Ammon's horn (tissue), 1 donor: Measurements from ENCODE around the gene GNPTG.

Source experiments
- DNase-seq: peaks from one replicate; pipeline ENCODE4 v3.0.0-alpha.2; 2016; ENCODE audit warnings: low spot score

Gene GNPTG

DNA sequence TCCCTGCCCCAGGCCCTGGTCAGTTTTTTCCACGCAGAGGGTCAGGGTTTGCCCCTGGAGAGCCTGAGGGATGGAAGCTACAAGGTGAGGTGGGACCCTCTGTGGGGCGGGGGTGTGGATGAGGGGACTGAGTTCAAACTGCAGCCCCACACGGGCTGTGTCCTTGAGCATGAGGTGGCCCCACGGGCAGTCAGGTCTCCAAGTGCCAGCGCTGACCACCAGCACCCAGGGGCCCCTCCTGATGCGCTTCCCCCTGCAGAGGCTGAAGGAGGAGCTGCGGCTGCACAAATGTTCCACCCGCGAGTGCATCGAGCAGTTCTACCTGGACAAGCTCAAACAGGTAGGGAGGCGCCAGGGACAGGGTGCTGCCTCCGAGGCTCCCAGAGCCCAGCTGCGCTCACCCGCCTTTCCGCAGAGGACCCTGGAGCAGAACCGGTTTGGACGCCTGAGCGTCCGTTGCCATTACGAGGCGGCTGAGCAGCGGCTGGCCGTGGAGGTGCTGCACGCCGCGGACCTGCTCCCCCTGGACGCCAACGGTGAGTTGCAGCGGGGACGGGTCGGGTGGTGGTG lies 4.4 kb upstream of the GNPTG start:
- DNase-seq = no peak

DNA sequence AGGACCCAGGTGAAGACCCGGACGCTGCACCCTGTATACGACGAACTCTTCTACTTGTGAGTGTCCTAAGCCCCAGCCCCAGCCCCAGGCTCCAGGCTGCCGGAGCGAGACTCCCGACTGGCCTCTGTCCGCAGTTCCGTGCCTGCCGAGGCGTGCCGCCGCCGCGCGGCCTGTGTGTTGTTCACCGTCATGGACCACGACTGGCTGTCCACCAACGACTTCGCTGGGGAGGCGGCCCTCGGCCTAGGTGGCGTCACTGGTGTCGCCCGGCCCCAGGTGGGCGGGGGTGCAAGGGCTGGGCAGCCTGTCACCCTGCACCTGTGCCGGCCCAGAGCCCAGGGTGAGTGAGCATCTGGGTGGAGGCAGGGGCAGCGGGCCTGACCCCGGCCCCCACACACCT lies 3.8 kb upstream of the GNPTG start:
- no peak for DNase-seq

DNA sequence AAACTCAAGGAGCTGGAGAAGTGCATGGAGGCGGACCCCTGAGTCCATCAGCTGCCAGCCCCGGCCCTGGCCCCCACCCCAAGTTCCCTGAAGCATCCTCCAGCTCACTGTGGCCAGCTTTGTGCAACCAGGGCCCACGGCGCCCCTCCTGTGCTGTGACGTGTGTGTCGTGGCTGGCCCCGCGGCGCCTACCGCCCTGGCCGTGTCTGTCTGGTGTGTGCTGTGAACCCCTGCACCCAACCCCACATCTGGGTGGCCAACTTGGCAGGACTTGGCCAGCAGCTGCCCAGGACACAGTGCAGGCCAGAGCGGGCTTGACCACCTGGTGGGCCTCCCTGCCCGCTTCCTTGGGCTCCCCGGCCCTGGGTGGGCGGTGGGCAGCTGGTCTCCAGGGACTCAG lies 3.3 kb upstream of the GNPTG start:
- no peak for DNase-seq

DNA sequence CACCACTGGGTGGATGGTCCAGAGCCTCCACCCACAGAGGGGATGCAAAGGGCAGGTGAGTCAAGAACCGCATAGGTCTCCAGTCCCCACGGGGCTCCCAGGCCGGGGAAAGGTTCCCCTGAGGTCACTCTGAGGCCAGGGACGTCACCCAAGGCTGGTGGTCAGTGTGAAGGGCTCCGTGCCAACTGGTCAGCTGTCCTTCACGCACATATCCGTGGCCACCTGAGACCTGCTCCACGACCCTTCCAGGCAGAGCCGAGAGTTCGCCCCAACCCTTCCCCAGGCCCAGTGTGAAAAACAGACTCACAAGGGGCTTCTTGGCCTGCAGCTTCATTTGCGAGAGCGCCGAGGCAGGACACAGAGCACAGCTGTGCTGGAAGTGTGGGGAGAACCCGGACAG lies 2.8 kb upstream of the GNPTG start:
- no peak for DNase-seq

DNA sequence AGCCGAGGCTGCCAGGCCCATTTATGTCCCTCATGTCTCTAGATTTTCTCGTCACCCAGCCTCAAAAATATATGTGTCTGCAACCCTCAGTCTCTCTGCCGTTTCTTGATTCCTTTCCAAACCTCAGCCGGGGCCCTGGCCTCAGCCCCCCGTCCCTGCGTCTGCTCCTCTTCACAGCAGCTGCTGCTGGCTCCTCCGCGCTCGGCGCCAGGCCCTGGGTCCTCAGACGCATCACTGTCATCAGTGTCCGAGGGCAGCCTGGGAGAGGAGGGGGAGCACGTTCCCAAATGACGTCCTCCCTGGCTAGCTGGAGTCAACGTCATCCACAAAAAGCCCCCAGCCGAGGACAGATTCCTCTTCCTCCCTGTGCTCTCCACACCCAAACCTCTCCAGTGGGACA lies 2.4 kb upstream of the GNPTG start:
- DNase-seq = no peak

DNA sequence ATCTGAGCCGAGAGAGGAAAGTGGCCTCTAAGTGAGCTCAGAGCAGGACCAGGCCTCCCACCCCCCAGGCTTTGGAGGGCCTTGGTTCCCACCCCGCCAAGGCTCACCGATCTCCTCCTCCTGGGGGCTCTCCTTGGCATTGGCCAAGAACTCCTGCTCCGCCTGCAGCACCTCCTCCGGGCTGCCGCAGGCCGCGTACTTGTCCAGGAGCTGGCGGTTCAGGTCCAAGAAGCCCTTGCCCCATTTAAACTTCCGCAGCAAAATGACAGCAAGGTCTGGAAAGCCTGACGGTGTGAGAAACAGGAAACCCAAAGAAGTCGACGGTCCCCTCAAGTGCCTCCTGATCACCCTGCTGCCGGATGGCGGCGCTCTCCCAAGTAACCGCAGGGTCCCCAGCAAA lies 1.8 kb upstream of the GNPTG start:
- DNase-seq = no peak

DNA sequence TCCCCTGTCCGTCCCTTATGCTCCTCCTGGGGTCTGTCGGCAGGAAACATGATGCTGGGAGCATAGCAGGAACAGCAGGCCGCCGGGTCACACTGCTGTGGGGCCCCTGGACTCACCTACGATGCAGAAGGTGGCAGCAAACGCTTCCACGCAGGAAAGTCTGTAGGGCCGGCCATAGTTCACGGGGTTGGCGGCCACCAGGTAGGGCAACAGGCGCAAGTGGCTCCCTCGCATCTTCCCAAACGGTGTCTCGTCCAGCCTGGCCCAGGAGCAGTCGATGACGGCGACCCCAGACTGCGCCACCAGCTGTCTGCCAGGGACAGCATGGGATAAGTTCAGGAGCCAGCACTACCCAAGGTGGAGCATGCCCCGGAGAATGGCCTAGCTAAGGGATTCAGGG lies 1.0 kb upstream of the GNPTG start:
- DNase-seq = no peak

DNA sequence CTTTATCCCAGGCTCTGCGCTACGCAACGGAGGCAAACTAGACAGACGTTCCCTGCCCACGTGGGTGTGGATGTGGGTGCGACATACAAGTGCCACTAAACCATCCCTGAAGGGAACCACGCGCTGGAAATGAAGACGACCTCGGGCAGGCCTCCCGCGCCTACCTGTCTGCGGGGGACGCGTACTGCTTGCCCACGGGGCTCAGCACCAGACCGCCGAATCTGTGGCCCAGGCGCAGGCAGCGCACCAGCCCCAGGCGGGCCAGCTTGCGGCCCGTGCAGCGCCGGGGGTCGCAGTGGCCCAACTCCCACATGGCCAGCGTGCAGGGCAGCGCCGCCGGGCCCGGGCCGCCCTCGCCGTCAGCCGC lies 533 bp upstream of the GNPTG start:
- no peak for DNase-seq

DNA sequence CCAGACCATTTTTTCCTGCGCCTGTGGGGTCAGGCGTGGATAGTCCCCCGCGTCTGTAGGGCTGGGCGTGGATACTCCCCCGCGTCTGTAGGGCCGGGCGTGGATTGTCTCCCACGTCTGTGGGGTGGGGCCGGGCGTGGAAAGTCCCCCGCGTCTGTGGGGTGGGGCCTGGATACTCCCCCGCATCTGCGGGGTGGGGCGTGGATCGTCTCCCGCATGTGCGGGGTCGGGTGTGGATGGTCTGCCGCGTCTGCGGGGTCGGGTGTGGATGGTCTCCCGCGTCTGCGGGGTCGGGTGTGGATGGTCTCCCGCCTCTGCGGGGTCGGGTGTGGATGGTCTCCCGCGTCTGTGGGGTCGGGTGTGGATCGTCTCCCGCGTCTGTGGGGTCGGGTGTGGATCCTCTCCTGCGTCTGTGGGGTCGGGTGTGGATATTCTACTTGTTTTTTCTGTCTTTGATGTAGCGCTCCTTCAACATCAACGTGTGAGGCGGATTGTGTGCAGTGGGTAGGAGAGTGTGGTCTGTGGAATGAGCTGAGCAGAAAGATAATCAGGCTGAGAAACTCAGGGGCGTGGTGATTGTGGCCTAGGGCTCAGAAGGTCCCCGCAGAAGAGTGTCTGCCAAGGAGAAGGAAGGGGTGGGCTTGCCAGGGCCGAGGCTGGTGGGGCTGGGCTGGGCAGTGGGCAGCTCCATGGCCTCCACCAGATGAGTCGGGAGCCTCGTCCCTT lies 3.2 kb downstream of the GNPTG start:
- no peak for DNase-seq

DNA sequence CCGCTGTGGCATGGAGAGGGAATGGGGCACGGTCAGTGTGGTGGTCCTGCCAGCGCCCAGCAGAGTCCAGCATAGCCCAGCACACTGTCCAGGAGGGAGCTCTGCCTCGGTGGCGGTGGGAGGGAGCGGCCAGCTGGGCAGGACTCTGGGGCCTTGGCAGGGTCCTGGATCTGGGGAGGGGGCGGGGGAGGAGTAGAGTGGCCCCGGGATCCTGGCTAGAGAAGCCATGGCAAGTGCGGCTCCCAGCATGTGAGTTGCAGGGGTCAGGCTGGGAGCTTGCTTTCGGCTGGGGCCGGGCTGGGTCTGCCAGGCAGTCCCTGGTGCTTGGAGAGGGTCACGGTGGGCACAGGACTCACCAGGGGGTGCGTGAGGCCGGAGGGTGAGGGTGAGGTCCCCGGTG lies 3.9 kb downstream of the GNPTG start:
- DNase-seq = no peak

DNA sequence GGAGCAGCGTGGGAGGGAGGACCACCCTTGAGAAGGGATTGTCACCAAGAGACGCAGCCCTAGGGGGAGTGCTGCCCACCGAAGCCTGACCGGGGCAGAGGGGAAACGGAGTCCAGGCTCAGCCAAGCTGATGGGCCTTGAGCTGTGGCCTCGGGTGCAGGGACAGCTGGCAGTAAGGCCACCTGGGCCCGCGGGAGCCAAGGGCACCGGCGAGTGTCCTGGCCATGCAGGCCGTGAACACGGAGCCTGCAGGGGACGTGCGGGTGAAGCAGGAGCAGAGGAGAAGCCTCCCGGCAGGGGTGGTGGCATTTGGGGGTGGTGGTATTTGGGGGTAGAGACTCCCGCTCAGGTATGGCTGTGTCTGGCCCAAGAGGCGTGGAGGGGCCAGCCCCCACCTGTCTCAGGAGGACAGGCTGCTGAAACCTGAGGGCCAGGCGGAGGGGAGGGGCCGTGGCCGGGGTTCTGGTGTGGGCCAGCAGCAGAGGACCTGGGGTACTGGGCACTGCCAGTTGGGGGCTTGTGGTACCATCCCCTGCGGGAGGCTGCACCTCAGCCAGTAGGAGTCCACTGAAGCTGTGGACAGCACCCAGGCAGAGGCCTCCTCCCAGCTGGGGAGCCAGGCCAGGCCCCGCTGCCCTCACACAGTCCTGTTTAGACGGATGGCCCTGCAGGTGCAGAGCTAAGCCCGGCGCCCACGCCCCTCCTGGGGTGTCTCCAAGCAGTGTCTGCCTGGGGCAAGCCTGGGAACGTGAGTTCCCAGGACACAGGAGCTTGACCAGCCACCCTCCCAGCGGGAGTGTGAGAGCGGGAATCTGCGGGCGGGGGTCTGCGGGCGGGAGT lies 4.5 kb downstream of the GNPTG start:
- no peak for DNase-seq

DNA sequence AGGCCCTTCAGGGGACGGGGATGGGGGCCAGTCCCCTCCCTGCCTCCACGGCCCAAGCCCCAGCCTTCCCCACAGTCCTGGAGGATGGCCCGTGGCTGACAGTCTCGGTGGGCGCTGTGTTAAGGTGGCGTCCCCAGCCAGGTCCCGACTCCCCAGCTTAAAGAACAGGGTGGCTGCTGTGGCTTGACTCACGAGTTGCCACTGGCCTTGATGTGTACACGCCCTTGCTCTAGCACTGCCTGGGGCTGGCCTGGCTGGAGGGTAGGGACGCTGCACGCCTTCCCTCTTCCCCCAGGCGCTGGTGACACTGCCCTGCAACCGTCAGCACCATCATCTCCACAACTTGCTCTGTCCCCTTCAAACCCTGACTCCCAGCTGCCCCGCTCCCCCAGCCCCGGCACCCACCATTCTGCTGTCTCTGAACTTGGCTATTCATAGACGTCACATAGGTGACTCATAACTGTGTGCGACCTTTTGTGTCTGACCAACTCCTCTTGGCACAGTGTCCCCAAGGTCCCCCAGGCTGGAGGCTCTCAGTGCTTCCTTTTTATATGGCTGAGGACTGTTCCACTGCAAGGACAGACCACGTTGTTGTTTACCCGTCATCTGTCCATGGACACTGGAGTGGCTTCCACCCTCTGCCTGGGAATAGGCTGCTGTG lies 6.3 kb downstream of the GNPTG start:
- DNase-seq = no peak

DNA sequence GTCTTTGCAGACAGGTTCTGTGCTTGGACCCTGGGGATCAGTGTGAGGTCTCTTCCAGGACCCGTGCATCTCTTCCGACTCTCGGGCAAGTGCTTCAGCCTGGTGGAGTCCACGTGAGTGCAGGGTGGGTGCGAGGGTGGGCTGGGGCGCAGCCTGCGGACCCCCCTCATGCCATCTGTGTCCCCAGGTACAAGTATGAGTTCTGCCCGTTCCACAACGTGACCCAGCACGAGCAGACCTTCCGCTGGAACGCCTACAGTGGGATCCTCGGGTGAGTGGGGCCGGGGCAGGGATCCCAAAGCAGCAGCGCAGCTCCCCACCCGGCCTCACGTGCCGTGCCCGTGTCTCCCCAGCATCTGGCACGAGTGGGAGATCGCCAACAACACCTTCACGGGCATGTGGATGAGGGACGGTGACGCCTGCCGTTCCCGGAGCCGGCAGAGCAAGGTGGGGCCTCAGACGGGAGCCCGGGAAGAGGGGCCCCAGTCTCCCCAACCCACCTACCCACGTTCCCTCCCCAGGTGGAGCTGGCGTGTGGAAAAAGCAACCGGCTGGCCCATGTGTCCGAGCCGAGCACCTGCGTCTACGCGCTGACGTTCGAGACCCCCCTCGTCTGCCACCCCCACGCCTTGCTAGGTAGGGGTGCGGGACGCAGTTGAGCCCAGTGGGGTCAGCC lies 10.1 kb downstream of the GNPTG start:
- DNase-seq = no peak

DNA sequence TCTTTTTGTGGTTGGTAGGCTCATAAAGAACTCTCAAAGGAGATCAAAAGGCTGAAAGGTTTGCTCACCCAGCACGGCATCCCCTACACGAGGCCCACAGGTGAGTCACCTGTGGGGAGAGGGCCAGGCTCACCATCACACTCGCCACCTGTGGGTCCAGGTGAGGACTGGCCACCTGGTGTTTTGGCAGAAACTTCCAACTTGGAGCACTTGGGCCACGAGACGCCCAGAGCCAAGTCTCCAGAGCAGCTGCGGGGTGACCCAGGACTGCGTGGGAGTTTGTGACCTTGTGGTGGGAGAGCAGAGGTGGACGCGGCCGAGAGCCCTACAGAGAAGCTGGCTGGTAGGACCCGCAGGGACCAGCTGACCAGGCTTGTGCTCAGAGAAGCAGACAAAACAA lies 11.1 kb downstream of the GNPTG start:
- DNase-seq = no peak

DNA sequence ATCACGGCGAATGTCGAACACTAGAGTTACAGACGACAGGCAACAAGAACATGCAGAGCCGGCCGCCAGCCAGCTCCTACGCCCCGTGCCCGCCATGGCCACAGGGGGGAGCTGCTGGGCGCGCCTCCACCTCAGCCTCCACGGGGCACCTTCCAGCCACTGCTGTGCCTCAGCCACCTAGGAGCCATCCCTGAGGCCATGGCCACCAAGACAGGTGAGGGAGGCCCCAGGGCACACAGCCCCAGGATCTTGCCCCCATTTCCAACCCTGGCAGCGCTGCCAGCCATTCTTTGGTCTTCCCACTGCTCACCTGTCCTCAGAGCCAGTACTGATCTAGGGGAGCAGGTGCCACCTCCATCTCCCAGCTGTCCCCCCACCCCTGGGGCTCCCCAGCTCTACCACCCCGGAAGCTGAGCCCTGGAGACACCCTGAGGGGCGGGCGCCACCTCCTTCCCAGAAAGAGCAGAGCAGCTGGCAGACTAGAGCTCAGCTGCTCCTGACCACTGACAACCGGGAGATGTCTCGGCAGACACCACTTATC lies 11.8 kb downstream of the GNPTG start:
- DNase-seq = peak; percentile 56

DNA sequence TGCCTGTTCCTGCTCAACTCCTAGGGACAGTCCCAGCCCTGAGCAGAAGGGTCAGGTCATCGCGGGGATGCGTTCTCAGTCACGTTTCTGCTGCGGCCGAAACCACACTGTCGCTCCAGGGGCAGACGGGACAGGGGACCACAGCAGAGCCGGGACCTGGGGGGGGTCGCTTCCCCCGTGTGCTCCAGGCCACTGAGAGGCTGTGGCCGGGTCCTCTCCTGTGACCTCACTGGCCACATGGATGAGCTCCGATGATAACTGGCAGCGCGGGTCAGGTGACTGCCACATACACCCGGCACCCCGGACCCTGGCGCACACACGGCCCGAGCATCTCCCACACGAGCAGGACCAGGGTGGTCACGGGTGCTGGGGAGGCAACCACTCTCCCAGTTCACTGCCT lies 12.8 kb downstream of the GNPTG start:
- no peak for DNase-seq

DNA sequence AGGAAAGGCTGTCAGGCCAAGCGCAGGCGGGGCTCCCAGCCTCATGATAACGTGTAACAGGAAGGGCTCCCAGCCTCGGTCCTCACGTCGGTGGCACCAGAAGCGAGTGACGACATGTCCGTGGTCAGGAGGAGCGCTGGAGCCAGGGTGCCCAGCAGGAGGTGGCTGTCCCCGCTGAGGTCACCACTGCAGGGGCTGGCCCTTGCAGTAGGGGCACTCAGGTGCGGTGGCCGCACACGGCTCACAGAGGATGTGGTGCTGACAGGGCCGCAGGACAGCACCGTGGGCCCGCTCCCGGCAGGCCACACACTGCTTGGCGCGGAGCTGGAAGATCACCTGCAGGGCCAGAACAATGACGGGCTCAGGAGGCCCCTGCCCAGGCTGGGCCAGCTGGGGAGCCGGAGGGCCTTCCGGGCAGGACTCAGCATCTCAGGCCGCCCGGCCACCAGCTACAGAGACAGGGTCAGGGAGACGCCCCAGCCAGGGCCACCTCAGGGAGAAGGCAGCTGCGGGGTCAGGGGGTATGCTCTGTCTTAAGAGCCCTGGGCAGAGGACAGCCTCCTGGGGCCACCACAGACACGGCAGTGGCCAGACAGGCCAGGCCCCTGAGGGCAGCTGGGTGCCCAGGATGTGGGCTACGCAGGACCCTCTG lies 14.5 kb downstream of the GNPTG start:
- no peak for DNase-seq

DNA sequence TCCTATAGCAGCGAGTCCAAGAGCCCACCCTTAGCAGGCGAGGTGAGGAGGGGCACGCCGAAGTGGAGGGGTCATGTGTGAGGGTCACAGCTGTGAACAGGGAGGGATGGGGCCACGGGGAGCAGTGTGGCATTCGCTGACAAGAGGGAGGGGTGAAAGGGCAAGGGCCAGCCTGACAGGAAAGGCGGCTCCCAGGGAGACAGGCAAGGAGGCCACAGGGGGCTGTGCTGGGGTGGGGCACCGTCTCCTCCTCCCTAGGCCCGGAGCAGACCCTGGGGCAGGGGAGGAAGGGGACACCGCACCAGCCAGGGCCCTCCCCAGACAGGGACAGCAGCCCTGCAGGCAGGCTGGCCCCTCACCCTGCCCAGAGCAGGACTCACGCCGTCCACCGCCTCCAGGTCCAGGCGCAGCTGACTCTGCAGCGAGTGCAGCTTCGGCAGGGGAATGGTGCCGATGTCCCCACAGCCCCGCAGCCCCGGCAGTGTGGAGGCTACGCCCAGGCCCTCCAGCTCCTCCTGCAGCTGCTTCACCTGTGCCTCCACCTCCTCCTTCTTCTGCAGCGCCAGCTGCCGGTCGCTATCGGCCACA lies 15.1 kb downstream of the GNPTG start:
- no peak for DNase-seq

DNA sequence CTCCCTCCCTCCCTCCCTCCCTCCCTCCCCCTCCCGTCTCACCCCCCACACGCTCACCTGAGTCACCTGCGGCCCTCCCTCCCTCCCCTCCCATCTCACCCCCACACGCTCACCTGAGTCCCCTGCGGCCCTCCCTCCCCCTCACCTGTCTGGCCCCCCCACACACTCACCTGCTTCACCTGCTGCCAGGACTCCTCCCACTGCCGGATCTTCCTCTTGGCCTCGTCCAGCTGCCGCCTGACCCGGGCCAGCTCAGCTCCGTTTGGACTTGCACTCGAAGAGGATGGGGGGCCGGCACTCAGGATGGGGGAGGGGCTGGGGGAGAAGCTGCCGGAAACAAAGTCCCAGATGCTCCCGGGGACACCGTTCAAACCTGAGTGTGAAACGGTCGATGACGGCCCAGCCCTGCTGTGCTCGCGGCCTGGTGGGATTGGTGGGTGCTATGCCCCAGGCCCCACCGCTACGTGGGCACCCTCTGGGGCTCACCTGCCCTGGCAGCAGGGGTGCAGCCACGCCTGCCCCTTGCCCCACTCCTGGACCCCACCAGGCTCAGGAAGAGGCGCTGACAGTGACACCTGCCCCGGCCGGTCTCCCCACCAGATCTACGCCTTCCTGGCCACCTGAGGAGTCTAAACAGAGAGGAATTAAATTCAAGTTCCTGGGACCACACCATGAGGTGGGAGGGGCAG lies 15.9 kb downstream of the GNPTG start:
- no peak for DNase-seq
